K562 (cell line): ENCODE measurements around the gene SIRT7. TPM values are rescaled to one million over a fixed set of nuclear protein-coding genes. Genes with fewer than 3 reads are reported as not detected.

Source experiments
- ATF7 ChIP-seq: fragments of 450-650 bp; IDR thresholded peaks from 2 replicates; pipeline ENCODE4 v1.7.1; 2014; ENCODE audit warnings: mild to moderate bottlenecking, moderate library complexity
- CSDE1 ChIP-seq, 2 experiments: fragments of 450-650 bp; IDR thresholded peaks; 2 replicates each; pipeline ENCODE4 v1.6.1; 2016; ENCODE audit warnings: mild to moderate bottlenecking in 1 of 2
- CTBP1 ChIP-seq: fragments of 450-650 bp; IDR thresholded peaks from 2 replicates; pipeline ENCODE4 v1.6.1; 2016; ENCODE audit warnings: borderline replicate concordance
- FIP1L1 ChIP-seq: fragments of 200-400 bp; formaldehyde crosslinking; IDR thresholded peaks from 2 replicates; pipeline ENCODE4 v1.6.1; 2018; ENCODE audit warnings: mild to moderate bottlenecking, low read depth, low read length; ENCODE audit not compliant: poor library complexity, severe bottlenecking
- HSF4 ChIP-seq: fragments of 250-450 bp; sonication (Bioruptor Pico); IDR thresholded peaks from 2 replicates; pipeline ENCODE4 v2.1.2; 2022; ENCODE audit warnings: mild to moderate bottlenecking, moderate library complexity, borderline replicate concordance
- MTA1 ChIP-seq: fragments of 450-650 bp; IDR thresholded peaks from 2 replicates; pipeline ENCODE4 v1.6.1; 2017; ENCODE audit warnings: borderline replicate concordance
- NR2C1 ChIP-seq, 2 experiments: fragments of 450-650 bp; IDR thresholded peaks; 2 replicates each; pipeline ENCODE4 v1.6.1; 2017; ENCODE audit warnings: mild to moderate bottlenecking in 2 of 2, antibody characterized with exemption in 1 of 2, inconsistent platforms in 1 of 2, missing compliant biosample characterization in 1 of 2, missing genetic modification characterization in 1 of 2
- RBFOX2 ChIP-seq: fragments of 200-400 bp; formaldehyde crosslinking; IDR thresholded peaks from 2 replicates; pipeline ENCODE4 v1.6.1; 2017; ENCODE audit warnings: low read depth, mild to moderate bottlenecking, low read length, moderate library complexity
- RBM22 ChIP-seq: fragments of 200-400 bp; formaldehyde crosslinking; IDR thresholded peaks from 2 replicates; pipeline ENCODE4 v1.6.1; 2018; ENCODE audit warnings: low read length, low read depth; ENCODE audit not compliant: poor library complexity, severe bottlenecking
- SAFB2 ChIP-seq: fragments of 200-400 bp; formaldehyde crosslinking; IDR thresholded peaks from 2 replicates; pipeline ENCODE4 v1.6.1; 2018; ENCODE audit warnings: borderline replicate concordance, low read length, low read depth, moderate library complexity; ENCODE audit not compliant: severe bottlenecking
- SAP30 ChIP-seq: fragments of 200-600 bp; sonication (generic); IDR thresholded peaks from 2 replicates; pipeline ENCODE4 v1.6.1; 2012; ENCODE audit warnings: borderline replicate concordance, low read depth, mild to moderate bottlenecking, moderate library complexity, low read length, control low read depth, inconsistent platforms; ENCODE audit not compliant: insufficient read depth, poor library complexity, severe bottlenecking
- ZNF282 ChIP-seq: sonication (generic); formaldehyde crosslinking; IDR thresholded peaks from 2 replicates; pipeline ENCODE4 v1.8.1; 2023; ENCODE audit warnings: missing genetic modification reagents
- ZNF79 ChIP-seq: fragments of 250-450 bp; sonication (Bioruptor Pico); IDR thresholded peaks from 2 replicates; pipeline ENCODE4 v1.4.0; 2020; ENCODE audit warnings: low read depth, mild to moderate bottlenecking, moderate library complexity
- polyA plus RNA-seq, 8 experiments: library from polyadenylated mRNA; depleted of rRNA in 4 of 8; stranded (reverse) in 5 of 8; unstranded in 3 of 8; fragments of >200 nt; fragmentation: Nextera tagmentation in 2 of 8; fragmentation: Illumina TruSeq in 1 of 8; extraction: Ambion mirVana in 2 of 8; extraction: Trizol in 1 of 8; gene quantifications; 2 replicates each; pipeline versions ENCODE4 v1.2.1 to v1.2.3, GENCODE V29; 2011 to 2014; ENCODE audit warnings: inconsistent platforms in 1 of 8, missing spikeins in 1 of 8
- total RNA-seq, 7 experiments: library from RNA; depleted of rRNA in 6 of 7; stranded (reverse); fragments of >200 nt in 6 of 7; fragmentation: Illumina TruSeq in 2 of 7; extraction: Trizol in 2 of 7; gene quantifications; 2 replicates each; pipeline versions ENCODE4 v1.2.1 to v1.2.3, GENCODE V29; 2011 to 2021; ENCODE audit warnings: low replicate concordance in 1 of 7
- TF ChIP-seq, protein P1 (sequence below): sonication (generic); formaldehyde crosslinking; IDR thresholded peaks from 2 replicates; pipeline ENCODE4 v1.4.0; 2020; ENCODE audit warnings: mild to moderate bottlenecking, missing genetic modification reagents
- TF ChIP-seq, protein P2 (sequence below): fragments of 450-650 bp; IDR thresholded peaks from 2 replicates; pipeline ENCODE4 v1.6.1; 2016; ENCODE audit warnings: mild to moderate bottlenecking
- TF ChIP-seq, protein P3 (sequence below): sonication (generic); formaldehyde crosslinking; IDR thresholded peaks from 2 replicates; pipeline ENCODE4 v1.8.0; 2023; ENCODE audit warnings: missing genetic modification reagents, mild to moderate bottlenecking, borderline replicate concordance
- TF ChIP-seq, protein P4 (sequence below): sonication (generic); formaldehyde crosslinking; IDR thresholded peaks from 2 replicates; pipeline ENCODE4 v1.8.1; 2023; ENCODE audit warnings: mild to moderate bottlenecking, missing genetic modification reagents

The SIRT7 gene
- total and polyA plus RNA-seq, 9 of the 15 experiments (the other 6 are each of a cell fraction or from before 2014, with no cell fraction given), result 1.6 to 54.8 (median 20.3) TPM

DNA sequence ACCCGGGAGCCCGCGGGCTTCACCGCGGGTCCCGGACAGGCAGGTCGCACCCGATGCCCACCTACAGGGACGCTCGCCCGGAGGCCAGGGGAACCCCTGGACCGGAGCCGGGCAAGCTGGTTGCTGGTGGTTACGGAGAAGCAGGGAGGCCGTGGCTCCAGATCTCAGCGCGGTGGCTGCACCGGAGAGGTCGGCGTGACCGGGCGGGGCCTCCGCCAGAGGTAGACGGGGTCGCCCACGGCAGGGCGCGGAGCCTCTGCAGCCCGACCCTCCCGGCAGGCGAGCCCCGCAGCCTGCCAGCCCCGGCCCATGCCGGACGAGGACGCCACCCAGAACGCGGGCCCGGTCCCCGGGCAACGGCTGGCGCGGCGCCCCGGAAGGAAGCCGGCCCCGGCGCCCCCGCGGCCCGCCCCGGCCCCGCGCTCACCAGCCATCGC lies 7.1 kb downstream of the SIRT7 start (continued):
- TF ChIP-seq CSDE1 (IDR thresholded peaks at IDR 0.05), result no peak
- no peak; the same call in 1 of the 2 replicates for TF ChIP-seq NR2C1 (IDR thresholded peaks at IDR 0.05)
- no peak for TF ChIP-seq NR2C1 (tag; IDR thresholded peaks at IDR 0.05)
- TF ChIP-seq SAP30, result peak; percentile 89
- 0 out of 2 replicates have a peak, but pooled peaks have one; percentile 21 for TF ChIP-seq ATF7
- peak; percentile 34 for TF ChIP-seq RBM22
- TF ChIP-seq ZNF79 (CRISPR knock-in tag), result no peak
- TF ChIP-seq CTBP1, result 0 out of 2 replicates have a peak, but pooled peaks have one; percentile 7
- TF ChIP-seq FIP1L1, result no peak
- TF ChIP-seq, protein P1, sequence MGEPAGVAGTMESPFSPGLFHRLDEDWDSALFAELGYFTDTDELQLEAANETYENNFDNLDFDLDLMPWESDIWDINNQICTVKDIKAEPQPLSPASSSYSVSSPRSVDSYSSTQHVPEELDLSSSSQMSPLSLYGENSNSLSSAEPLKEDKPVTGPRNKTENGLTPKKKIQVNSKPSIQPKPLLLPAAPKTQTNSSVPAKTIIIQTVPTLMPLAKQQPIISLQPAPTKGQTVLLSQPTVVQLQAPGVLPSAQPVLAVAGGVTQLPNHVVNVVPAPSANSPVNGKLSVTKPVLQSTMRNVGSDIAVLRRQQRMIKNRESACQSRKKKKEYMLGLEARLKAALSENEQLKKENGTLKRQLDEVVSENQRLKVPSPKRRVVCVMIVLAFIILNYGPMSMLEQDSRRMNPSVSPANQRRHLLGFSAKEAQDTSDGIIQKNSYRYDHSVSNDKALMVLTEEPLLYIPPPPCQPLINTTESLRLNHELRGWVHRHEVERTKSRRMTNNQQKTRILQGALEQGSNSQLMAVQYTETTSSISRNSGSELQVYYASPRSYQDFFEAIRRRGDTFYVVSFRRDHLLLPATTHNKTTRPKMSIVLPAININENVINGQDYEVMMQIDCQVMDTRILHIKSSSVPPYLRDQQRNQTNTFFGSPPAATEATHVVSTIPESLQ, result no peak
- TF ChIP-seq, protein P2, sequence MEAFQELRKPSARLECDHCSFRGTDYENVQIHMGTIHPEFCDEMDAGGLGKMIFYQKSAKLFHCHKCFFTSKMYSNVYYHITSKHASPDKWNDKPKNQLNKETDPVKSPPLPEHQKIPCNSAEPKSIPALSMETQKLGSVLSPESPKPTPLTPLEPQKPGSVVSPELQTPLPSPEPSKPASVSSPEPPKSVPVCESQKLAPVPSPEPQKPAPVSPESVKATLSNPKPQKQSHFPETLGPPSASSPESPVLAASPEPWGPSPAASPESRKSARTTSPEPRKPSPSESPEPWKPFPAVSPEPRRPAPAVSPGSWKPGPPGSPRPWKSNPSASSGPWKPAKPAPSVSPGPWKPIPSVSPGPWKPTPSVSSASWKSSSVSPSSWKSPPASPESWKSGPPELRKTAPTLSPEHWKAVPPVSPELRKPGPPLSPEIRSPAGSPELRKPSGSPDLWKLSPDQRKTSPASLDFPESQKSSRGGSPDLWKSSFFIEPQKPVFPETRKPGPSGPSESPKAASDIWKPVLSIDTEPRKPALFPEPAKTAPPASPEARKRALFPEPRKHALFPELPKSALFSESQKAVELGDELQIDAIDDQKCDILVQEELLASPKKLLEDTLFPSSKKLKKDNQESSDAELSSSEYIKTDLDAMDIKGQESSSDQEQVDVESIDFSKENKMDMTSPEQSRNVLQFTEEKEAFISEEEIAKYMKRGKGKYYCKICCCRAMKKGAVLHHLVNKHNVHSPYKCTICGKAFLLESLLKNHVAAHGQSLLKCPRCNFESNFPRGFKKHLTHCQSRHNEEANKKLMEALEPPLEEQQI, result no peak
- TF ChIP-seq, protein P3, sequence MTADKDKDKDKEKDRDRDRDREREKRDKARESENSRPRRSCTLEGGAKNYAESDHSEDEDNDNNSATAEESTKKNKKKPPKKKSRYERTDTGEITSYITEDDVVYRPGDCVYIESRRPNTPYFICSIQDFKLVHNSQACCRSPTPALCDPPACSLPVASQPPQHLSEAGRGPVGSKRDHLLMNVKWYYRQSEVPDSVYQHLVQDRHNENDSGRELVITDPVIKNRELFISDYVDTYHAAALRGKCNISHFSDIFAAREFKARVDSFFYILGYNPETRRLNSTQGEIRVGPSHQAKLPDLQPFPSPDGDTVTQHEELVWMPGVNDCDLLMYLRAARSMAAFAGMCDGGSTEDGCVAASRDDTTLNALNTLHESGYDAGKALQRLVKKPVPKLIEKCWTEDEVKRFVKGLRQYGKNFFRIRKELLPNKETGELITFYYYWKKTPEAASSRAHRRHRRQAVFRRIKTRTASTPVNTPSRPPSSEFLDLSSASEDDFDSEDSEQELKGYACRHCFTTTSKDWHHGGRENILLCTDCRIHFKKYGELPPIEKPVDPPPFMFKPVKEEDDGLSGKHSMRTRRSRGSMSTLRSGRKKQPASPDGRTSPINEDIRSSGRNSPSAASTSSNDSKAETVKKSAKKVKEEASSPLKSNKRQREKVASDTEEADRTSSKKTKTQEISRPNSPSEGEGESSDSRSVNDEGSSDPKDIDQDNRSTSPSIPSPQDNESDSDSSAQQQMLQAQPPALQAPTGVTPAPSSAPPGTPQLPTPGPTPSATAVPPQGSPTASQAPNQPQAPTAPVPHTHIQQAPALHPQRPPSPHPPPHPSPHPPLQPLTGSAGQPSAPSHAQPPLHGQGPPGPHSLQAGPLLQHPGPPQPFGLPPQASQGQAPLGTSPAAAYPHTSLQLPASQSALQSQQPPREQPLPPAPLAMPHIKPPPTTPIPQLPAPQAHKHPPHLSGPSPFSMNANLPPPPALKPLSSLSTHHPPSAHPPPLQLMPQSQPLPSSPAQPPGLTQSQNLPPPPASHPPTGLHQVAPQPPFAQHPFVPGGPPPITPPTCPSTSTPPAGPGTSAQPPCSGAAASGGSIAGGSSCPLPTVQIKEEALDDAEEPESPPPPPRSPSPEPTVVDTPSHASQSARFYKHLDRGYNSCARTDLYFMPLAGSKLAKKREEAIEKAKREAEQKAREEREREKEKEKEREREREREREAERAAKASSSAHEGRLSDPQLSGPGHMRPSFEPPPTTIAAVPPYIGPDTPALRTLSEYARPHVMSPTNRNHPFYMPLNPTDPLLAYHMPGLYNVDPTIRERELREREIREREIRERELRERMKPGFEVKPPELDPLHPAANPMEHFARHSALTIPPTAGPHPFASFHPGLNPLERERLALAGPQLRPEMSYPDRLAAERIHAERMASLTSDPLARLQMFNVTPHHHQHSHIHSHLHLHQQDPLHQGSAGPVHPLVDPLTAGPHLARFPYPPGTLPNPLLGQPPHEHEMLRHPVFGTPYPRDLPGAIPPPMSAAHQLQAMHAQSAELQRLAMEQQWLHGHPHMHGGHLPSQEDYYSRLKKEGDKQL, result no peak
- TF ChIP-seq ZNF282 (CRISPR knock-in tag), result no peak
- TF ChIP-seq SAFB2, result no peak
- TF ChIP-seq RBFOX2, result peak; percentile 52
- no peak for TF ChIP-seq HSF4
- TF ChIP-seq MTA1, result no peak
- TF ChIP-seq, protein P4, sequence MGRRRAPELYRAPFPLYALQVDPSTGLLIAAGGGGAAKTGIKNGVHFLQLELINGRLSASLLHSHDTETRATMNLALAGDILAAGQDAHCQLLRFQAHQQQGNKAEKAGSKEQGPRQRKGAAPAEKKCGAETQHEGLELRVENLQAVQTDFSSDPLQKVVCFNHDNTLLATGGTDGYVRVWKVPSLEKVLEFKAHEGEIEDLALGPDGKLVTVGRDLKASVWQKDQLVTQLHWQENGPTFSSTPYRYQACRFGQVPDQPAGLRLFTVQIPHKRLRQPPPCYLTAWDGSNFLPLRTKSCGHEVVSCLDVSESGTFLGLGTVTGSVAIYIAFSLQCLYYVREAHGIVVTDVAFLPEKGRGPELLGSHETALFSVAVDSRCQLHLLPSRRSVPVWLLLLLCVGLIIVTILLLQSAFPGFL (CRISPR knock-in tag), result no peak
